GM18519 (cell line): ENCODE measurements around the gene SLU7.
"Not testable (repeated sequence)": the region's sequence is repeated elsewhere in the genome, so short reads cannot be mapped to it uniquely, and the experiment has no call there.

ENCODE experiments used
- ATAC-seq: cut with Tn5 transposase; IDR thresholded peaks from one replicate; pipeline ENCODE4 v1.9.1; 2021; ENCODE audit warnings: mild to moderate bottlenecking, moderate library complexity; ENCODE audit not compliant: unreplicated experiment, low FRiP score

The SLU7 gene

DNA sequence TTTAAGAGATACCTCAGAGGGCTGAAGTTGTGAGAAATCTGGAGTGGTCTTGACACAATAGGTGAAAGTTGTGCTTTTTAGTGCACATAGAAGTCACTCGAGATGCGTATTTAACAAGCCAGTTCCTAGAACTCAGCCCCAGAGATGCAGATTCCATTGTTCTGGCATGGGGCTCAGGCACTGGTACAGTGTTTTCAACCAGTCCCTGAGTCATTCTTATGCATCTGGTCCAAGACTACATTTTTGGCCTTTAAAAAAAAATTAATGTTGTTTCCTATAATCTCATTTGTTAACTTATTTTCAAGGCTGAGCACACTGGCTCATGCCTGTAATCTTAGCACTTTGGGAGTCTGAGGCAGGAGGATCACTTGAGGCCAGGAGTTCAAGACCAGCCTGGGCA, 32.4 kb upstream of the SLU7 start:
- no peak for ATAC-seq

DNA sequence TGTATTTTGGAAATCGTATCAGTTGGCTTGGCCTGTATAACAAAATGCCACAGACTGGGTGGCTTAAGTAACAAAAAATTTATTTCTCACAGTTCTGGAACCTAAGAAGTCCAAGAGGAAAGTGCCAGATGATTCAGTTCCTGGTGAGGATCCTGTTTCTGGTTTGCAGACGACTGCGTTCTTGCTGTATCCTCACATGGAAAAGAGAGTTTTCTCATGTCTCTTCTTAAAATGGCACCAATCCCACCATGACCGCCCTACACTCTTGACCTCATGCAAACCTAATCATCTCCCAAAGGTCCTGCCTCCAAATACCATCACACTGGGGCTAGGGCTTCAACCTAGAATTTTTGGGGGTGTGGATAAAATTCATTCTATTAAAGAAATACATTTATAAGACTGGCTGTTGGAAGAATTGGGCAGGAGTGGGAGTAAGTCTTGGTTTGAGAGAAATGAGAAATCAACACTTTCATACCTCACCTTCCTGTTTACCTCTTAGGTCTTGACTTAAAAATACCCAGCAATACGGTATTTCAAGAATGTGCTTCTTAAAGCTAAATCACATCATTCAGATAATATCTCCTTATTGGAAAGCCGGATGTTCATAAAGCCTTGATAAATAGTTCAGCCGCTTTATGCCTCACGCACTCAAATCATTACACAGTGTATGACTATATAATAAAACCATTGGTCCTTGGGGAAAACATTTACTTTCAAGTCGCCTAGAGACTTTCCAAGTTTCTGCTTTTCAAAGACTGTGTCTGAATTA, 31.5 kb upstream of the SLU7 start:
- peak; percentile 51 for ATAC-seq

DNA sequence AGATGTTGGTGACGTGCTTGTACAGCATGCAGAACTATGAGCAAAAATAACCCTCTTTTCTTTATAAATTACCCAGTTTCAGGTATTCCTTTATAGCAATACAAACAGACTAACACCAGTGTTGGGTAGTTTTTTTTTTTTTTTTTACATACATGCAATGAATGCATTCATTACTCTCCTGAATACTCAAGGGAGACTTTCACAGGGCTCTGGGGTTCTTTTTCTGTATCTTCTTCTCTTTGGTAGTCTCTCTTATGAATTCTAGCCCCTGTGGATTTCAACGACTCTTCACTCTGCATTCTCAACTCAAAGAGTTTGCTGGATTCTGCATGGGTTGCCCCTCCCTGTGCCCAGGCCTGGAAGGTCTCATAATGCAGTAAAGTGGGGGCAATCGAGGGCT, 30.6 kb upstream of the SLU7 start:
- ATAC-seq, result no peak

DNA sequence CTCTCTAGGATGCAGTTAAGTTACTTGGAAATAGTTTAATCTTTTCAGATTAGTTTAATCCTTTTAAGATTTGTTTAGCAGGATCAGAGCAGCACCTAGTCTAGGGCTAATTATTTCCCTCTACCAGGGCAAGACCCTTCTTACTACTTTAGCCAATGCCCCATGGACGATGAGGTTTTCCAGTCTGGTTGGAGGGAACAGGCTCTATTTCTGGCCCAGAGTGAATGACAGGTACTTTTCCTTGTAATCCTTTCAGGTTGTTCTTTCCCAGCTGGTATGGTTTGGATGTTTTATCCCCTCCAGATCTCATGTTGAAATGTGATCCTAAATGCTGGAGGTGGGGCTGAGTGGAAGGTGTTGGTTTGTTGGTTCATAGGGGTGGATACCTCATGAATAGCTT, 30.0 kb upstream of the SLU7 start:
- no peak for ATAC-seq

DNA sequence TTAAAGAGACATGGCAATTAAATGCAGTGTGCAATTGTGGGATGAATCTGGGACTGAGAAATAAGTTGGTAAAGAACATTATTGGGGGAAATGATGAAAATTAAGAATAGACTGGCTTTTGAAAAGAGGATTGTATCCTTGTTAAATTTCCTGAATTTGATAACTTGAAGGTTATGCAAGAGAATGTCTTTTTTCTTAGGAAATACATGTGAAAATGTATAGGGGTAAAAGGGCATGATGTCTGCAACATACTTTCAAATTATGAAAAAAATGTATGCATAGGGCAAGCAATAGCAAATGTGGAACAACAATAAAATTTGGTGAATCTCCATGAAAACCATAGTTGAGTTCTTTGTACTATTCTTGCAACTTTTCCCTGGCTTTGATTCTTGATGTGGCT, 26.9 kb upstream of the SLU7 start:
- no peak for ATAC-seq

DNA sequence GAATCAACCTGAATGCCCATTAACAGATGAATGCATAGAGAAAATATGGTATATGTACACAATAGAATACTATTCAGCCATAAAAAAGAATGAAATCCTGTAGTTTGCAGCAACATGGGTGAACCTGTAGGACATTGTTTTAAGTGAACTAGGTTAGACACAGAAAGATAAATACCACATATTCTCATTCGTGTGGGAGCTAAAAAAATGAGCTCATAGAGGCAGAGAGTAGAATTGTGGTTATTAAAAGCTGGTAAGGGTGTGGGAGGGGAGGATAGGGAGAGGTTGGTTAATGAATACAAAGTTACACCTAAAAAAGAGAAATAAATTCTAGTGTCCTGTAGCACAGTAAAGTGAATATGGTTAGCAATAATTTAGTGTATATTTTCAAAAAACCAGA, 26.3 kb upstream of the SLU7 start:
- ATAC-seq, result no peak

DNA sequence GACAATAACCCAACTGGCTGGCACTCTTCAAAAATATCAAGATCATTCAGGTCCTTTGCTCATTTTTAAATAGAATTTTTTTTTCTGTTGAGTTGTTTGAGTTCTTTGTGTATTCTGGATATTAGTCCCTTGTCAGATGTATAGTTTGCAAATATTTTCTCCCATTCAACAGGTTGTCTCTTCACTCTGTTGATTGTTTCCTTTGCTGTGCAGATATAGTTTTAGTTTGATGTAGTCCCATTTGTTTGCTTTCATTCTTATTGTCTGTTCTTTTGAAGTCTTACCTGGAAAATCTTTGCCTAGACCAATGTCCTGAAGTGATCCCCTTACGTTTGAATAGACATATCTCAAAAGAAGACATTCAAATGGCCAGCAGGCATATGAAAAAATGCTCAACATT, 25.5 kb upstream of the SLU7 start:
- no peak for ATAC-seq

DNA sequence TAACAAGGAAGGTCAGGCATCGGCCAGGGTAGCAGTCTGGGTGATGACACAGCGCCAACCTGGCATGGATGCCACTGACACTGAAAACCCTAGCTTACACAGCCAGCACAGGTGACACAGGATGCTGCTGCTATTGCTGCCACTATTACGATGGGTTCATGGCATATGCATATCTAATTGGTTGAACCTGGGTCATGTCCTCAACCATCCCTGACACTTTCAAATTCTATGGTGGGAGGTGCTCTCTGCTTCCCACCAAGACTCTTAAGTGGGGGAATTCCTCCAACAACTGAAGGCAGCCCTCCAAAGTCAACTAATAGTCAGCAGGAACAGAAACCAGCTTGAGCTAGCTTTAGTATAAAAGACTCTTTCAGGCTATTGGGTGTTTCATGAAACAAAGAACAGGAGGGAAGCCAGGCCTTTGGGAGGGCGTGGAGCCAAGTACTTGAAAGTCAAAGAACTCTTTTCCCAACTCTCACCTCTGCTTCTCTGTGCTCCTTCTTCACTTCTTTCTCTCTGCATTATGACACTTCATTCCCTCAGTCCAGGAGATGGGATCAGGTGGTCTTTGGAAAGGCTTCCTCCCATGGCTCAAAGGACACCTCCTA, 24.0 kb upstream of the SLU7 start:
- ATAC-seq, result no peak

DNA sequence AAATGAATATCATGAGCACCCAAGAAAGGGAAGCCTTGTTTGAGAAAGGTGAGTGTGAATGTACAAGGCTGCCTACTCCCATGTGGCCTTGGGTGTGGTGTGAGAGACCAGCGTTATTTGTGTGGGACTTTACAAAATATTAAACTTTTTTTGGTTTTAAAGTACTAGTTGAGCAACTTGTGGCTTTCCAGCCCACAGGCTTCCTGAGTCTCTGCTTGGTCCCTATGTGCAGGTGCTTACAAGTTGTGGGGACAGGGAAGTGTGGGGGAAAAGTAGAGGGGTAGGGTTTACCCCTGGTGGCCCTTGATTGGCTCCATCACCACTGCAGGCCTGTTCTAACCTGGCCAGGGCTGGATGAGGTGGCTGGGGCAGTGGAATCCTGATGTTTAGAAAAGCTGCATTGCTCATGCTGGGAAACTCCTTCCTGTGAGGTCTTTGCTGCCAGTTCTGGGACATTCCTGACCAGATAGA, 22.5 kb upstream of the SLU7 start:
- ATAC-seq, result peak; percentile 22

DNA sequence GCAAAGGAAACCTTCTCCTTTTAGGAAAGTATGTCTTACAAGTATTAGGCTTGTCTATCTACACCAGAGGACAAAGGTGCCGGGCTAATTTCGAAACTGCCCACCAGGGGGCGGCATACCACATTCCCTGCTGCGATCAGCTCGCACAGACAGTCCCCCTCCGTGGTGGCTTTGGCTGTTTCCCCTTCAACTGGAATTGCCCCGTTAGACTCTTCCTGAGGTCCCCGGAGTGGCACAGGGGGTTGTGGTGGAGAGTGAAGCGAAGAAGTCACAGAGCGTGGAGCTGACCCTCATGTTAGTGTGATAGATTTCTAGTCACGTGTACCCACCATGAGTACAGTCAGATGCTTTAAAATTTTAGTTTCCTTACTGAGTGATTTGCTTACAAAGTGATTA, 20.3 kb upstream of the SLU7 start:
- peak; percentile 48 for ATAC-seq

DNA sequence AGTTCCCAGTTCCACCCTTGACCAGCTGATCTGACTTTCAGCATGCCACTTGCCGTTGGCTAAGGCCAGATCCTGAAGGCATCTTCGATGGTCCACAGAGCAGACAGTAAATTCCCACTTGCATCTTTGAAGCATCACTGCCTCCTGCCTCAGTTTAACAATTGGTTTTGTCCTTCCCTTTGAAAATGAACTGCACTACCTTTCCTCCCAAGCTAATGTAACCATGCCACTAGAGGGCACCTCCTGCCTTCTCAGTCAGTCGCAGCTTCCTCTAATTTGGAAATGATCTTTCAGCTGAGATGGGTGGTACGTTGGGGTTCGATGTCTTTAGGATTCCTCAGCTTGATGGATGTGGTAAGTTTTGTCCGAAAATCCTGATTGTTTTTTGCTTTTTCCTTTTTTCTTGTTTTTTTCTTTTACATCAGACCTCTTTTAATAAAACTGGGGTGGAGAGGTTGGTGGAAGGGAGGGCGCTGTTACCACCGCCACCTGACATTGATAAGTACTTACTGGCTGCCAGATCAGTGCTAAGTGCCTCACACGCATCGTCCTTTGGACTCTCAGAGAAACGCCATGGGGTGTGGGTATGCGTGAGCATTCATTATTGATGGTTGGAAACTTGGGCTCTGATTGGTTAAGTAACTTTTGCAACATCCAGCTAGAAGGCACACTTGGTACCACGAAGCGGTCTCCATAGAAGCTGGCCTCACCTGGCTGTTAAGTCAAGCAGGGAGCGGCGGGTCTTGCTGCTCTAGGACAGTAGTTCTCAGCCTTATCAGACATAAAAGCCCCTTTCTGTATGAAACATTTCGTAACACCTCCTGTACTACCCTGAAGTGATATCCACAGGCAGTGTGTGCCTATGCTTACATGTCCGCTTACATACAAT, 19.7 kb upstream of the SLU7 start:
- peak; percentile 19 for ATAC-seq

DNA sequence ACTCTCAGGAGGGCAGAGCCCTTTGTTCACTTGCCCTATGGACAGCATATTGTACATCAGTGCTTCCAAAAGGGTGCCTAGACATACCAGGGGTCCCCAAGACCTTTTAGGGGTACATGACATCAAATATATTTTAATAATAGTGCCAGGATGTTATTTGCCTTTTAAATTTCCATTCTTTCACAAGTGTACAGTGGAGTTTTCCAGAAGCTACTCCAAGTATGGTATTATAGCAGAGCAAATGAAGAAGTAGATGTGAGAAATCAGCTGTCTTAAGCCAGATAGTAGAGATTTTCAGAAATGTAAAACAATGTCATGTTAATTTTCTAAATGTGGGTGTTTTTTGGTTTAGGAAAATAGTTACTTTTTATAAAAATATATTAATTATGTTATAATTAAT, 18.4 kb upstream of the SLU7 start:
- ATAC-seq, result no peak

DNA sequence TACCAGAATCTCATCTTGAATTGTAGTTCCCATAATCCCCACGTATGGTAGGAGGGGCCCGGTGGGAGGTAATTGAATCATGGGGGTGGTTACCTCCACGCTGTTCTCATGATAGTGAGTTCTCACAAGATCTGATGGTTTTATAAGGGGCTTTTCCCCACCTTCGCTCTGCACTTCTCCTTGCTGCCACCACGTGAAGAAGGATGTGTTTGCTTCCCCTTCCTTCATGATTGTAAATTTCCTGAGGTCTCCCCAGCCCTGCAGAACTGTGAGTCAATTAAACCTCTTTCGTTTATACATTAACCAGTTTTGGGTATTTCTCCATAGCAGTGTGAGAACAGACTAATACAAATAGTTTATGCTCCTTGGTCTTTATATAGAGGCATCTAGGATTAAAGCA, 17.8 kb upstream of the SLU7 start:
- not testable (repeated sequence) for ATAC-seq

DNA sequence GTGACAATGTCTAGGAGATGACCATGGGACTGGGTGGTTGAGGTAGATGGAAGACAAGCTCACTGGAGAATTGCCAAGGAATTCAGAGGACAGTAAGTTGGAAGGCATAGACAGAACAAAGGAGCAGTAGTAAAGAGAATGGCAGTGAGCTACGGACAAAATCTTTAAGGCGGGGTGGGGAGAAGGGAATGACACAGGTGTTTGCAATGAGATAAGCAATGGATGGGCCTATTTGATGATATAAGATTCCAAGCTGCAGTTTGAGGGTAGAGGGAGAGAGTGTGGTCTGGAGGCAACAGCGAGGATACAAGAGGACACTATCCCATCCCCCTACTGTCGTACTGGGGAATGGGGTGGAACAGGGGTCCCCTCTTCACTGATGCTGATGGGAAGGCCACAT, 17.1 kb upstream of the SLU7 start:
- no peak for ATAC-seq

DNA sequence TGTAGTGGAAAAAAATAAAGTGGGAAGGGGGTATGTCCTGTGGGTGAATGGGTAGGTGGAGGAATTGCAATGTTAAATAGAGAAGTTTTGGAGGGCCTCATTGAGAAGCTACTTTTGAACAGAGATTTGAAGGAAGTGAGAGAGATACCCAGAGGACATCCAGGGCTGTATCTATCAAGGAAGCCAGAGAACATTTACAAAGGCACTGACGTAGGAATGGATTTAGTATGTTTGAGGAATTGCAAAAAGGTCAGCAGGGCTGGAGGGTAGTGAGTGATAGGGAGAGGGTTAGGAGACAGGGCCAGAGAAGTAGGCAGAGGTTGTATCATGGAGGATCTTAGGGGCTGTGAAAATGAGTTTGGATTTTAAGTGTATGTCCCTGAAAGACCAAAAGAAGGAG, 16.7 kb upstream of the SLU7 start:
- no peak for ATAC-seq

DNA sequence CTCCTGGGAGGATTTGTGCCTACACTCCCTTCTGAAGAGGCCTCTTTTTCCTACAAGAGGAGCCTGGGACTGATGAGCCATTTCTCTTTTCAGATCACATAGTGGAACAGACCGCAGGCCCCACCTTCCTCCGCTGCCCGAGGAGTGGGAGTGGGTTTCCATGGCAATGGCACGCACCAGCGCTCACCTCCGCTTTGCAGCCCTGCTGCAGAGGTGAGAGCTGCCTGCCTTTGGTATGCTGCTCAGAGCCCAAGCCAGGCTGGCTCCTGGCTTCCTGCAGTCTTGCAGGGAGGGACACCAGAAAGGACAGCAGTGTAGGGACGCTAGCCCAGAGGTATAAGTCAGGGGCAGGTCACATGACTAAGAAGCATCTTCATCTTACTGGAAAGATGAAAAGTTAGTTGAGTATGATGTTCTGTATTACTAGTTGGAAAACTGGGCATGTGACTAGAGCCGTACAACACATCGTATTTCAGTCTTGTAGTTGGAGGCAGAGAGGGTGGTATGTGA, 15.2 kb upstream of the SLU7 start:
- ATAC-seq, result peak; percentile 88

DNA sequence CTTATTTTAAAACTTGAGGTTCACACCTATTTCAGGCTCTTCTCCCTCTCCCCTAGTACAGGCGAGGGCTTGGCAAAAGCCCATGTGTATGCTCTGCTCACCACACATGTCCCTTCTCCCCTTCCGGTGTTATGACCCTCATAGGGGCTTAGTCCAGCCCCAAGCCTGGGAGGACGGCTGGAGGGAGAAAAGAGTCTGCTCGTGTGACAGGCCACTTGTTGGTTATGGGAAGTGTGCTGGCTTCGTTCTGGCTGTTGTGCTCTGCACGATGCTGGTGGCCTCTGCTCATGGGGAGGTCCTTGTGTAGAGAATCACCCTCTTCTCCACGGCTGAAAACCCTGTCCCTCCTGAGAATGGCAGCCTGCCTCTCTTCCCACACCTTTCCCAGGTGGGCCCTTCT, 13.9 kb upstream of the SLU7 start:
- ATAC-seq, result no peak

DNA sequence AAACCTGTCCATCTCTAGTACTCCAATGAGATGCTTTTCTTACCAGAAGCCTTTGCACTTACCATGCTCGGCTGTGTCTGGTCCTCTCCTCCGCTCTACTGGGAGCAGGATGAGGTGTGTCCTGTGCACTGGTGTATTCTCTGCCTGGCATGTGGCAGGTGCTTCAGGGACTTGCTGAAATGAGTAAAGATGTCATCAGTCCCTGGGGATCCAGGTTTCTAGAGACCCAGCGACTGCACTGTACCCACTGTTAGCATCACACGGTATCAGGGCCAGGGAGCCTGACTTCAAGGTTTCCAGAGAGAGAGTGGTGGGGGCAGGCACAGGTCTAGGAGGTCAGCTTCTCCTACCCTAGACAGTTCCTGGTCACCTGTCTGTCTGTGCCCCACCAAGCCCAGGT, 13.3 kb upstream of the SLU7 start:
- no peak for ATAC-seq

DNA sequence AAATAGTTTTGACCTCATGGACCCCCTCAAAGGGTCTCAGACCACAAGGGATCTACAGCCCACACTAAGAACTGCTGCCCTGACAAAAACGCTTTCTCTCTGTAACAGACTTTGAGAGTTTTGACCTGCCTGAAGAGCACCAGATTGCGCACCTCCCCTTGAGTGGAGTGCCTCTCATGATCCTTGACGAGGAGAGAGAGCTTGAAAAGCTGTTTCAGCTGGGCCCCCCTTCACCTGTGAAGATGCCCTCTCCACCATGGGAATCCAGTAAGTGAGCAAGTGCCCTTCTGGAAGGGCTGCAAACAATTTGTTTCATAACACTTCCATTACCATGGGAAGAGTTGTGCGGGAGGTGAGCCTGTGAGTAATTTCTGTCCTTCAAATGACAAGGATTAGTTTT, 8.7 kb upstream of the SLU7 start:
- ATAC-seq, result no peak

DNA sequence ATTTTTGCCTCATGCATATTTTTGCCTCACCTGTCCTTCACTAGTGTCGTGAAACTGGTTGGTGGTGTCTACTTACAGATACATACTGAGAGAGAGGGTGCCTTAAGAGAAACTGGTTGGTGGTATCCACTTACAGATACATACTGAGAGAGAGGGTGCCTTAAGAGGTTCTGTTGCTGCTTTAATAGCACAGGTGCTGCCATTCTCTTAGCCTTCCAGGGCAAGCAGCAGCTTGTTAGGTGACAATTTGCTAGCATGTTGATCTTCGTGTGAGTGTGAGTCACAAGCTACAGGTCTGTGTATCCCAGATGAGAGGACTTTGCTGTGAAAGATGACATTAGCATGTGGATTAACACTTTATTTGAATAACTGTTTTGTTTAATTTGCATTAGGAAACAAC, 4.2 kb upstream of the SLU7 start:
- ATAC-seq, result no peak

DNA sequence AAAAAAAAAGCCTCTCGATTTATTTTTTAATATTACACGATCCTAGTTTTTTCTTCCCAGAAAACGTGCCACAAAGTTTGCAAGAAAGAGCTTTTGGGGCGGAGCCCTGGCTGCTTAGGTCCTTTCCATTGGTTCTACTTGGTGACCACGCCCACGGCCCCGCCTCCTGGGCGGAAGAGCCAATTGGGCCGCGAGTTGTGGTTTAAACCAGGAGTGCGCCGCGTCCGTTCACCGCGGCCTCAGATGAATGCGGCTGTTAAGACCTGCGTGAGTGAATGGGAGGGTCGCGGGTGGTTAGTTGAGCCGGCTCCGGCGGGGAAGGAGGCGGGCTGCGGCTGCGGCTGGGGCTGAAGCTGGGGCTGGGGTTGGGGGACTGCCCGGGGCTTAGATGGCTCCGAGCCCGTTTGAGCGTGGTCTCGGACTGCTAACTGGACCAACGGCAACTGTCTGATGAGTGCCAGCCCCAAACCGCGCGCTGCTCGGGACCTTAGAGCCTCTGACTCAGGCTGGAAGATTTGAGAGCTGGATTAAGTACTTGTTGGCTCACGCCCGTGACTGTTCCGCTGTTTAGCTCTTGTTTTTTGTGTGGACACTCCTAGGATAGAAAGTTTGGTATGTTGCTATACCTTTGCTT, 2.9 kb upstream of the SLU7 start, which contains the start of gene PTTG1:
Gene PTTG1 (plus strand): TSS at position 231 of the 634 bp plus-strand sequence. CDS start 458 bp downstream, outside the sequence.
- ATAC-seq, result peak; percentile 53
